Measurements from ENCODE around the gene NEUROD6. TPM values are rescaled to one million over a fixed set of nuclear protein-coding genes. Genes with fewer than 3 reads are reported as not detected.

The NEUROD6 gene
- total and polyA plus RNA-seq, 10 donors = not detected

DNA sequence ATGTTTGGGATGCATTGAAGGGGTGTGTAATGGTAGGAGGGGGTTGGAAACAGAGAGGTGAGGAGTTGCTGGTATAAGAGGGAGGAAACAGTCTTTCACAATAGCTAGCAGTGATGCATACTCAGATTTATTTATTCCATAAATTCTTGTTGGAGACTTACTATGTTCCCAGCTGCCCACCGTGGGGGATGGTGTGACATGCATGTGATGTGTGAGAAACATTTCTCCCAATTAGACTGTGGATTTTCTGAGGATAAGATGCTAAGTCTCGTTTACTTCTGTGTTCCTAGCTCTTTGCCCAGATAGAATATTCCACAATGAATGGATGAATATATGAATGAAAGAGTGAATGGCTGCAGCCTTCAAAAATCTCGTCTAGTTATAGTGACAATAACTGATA, 23.0 kb upstream of the NEUROD6 start:
- H3K36me3 ChIP-seq = no peaks in the 10 kb centered on the region
- H3K4me3 ChIP-seq = no peak overlapping the region
- H3K27me3 ChIP-seq (replicated peaks in 1 of 7) = no peaks in the 10 kb centered on the region
- WGBS, 5 donors = 68 to 88% (median 74%) methylated on average over 3 of the region's 3 CpGs
- H3K27ac ChIP-seq = no peak overlapping the region
- DNase-seq = no peak
- H3K9me3 ChIP-seq = no peaks in the 10 kb centered on the region
- intact Hi-C loops (cut with DNase I; ENCODE audit: low total_unique reads) = no loop called here
- H3K4me1 ChIP-seq = no peaks in the 10 kb centered on the region
- TF ChIP-seq, protein P1, sequence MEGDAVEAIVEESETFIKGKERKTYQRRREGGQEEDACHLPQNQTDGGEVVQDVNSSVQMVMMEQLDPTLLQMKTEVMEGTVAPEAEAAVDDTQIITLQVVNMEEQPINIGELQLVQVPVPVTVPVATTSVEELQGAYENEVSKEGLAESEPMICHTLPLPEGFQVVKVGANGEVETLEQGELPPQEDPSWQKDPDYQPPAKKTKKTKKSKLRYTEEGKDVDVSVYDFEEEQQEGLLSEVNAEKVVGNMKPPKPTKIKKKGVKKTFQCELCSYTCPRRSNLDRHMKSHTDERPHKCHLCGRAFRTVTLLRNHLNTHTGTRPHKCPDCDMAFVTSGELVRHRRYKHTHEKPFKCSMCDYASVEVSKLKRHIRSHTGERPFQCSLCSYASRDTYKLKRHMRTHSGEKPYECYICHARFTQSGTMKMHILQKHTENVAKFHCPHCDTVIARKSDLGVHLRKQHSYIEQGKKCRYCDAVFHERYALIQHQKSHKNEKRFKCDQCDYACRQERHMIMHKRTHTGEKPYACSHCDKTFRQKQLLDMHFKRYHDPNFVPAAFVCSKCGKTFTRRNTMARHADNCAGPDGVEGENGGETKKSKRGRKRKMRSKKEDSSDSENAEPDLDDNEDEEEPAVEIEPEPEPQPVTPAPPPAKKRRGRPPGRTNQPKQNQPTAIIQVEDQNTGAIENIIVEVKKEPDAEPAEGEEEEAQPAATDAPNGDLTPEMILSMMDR (IDR thresholded peaks at IDR 0.05 in 8 of 11, conservative IDR thresholded peaks at IDR 0.05 in 3 of 11) = no peak
- no peak for TF ChIP-seq POLR2AphosphoS5 (IDR thresholded peaks at IDR 0.05)
- no peak for TF ChIP-seq POLR2A (IDR thresholded peaks at IDR 0.05)

DNA sequence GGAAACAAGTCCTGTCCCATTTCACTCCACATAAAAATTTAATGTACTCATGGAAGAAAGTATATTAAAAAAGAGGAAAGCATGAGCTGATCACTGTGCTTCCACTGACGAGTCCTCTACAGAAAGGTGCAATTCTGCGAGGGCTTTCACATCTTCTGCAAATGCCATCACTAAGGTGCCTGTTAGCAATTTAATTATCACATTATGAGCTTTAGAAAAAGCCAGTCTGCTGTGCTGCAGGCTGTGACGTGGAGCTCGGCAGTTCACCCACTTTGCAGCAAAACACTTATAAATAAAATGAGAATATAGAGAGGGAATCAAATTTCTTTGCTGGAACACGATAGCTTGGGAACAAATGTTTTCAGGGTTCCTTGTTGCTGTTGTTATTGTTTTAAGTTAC, 22.5 kb upstream of the NEUROD6 start:
- Histone ChIP-seq H3K27me3 (replicated peaks in 1 of 7) (no peaks in the 10 kb centered on the region), H3K4me3 (no peak overlapping the region), H3K27ac (no peak overlapping the region), H3K4me1 (no peaks in the 10 kb centered on the region), H3K36me3 (no peaks in the 10 kb centered on the region), H3K9me3 (no peaks in the 10 kb centered on the region)
- TF ChIP-seq POLR2A (IDR thresholded peaks at IDR 0.05) = no peak
- TF ChIP-seq, protein P1 (IDR thresholded peaks at IDR 0.05 in 8 of 11, conservative IDR thresholded peaks at IDR 0.05 in 3 of 11) = no peak
- TF ChIP-seq POLR2AphosphoS5 (IDR thresholded peaks at IDR 0.05) = no peak
- intact Hi-C loops (cut with DNase I; ENCODE audit: low total_unique reads) = no loop called here
- DNase-seq = no peak
- WGBS, 5 donors = 69 to 79% (median 73%) methylated on average over 5 of the region's 5 CpGs

DNA sequence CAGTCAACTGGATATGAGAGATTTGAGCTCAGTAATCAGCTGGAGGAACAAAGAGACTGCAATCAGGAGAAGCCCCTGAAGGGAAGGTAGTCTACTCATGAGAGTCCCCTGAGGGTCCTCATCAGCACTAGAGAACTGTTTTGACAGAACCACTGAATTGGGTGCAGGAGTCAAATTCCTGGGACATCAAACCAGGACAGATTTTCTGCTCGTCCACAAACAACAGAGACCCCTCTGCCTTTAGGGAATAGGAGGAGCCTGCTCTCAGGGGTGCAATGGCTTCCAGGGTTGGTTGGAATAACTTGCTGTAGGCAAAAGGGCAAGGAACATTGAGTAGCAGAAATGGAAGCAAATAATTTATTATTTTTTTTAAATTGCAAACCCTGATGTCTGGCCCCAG, 21.9 kb upstream of the NEUROD6 start:
- WGBS, 5 donors = 45 to 59% (median 50%) methylated on average over 1 of the region's 1 CpG
- Histone ChIP-seq H3K27me3 (replicated peaks in 1 of 7) (no peaks in the 10 kb centered on the region), H3K4me1 (no peaks in the 10 kb centered on the region), H3K4me3 (no peak overlapping the region), H3K9me3 (no peaks in the 10 kb centered on the region), H3K27ac (no peak overlapping the region), H3K36me3 (no peaks in the 10 kb centered on the region)
- TF ChIP-seq POLR2A (IDR thresholded peaks at IDR 0.05) = no peak
- TF ChIP-seq POLR2AphosphoS5 (IDR thresholded peaks at IDR 0.05) = no peak
- TF ChIP-seq, protein P1 (IDR thresholded peaks at IDR 0.05 in 8 of 11, conservative IDR thresholded peaks at IDR 0.05 in 3 of 11) = no peak
- intact Hi-C loops (cut with DNase I; ENCODE audit: low total_unique reads) = no loop called here
- DNase-seq = no peak

DNA sequence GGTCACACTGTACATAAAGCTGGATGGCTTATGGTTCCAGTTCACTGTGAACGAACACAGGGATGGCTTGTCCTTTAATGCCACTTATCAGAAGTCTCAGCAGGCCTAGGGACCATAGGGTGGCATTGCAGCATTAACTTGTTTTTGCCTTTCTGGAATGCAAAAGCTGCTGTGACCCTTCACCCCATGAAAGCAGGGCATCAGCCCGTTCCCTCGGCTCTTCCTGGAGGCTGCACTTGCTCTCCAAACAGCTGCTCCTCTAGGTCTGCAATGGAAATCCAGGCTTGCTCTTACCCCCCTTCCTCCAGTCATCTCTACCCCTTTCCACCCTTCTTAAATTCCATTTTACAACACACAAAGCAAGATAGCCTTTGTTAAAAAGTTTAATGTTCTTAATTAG, 17.9 kb upstream of the NEUROD6 start:
- no peak for TF ChIP-seq POLR2A (IDR thresholded peaks at IDR 0.05)
- TF ChIP-seq, protein P1 (IDR thresholded peaks at IDR 0.05 in 8 of 11, conservative IDR thresholded peaks at IDR 0.05 in 3 of 11) = no peak
- TF ChIP-seq POLR2AphosphoS5 (IDR thresholded peaks at IDR 0.05) = no peak
- 54 to 79% (median 74%) methylated on average over 3 of the region's 3 CpGs for WGBS, 5 donors

More for the DNA sequence above, 17.9 kb upstream of the NEUROD6 start:
- Histone ChIP-seq H3K36me3 (no peaks in the 10 kb centered on the region), H3K27ac (no peak overlapping the region), H3K4me1 (no peaks in the 10 kb centered on the region), H3K9me3 (peaks cover 0 to 8% (median 0%) of the 10 kb centered on the region in 8 donors), H3K4me3 (no peak overlapping the region), H3K27me3 (replicated peaks in 1 of 7) (no peaks in the 10 kb centered on the region)
- no peak for DNase-seq
- intact Hi-C loops (cut with DNase I; ENCODE audit: low total_unique reads) = no loop called here
